Measurements from ENCODE around the gene OCA2. TPM values are rescaled to one million over a fixed set of nuclear protein-coding genes. Genes with fewer than 3 reads are reported as not detected.

OCA2 gene
- polyA plus RNA-seq, 6 donors from 2014 or later: 0.09 to 0.23 TPM; not detected in 4

DNA sequence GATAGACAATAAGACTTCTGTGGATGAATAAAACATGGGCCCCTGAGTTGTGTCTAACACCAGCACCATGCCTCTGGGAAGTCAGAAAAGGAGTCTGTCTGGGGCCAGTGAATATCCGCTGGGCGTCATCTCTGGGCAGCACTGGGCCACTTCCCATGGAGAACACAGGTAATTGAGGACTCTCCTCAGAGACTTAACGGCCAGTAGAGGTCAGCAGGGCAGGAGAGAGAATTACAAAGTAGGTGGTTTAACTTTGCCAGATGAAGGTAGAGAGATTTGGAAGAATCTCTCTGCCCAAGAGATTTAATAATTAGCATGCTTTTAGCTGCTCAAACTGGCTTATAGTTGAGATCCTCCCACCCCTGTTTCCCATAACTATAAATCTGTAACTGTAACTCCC lies 65.7 kb downstream of the OCA2 start:
- no peak overlapping the region for H3K4me3 Mint-ChIP-seq
- H3K36me3 Mint-ChIP-seq: no peaks in the 10 kb centered on the region
- no peaks in the 10 kb centered on the region for H3K4me1 Mint-ChIP-seq
- DNase-seq (no peak), ATAC-seq (ENCODE audit: low read depth in 2 of 2) (no peak)
- peaks cover 14 to 20% (median 17%) of the 10 kb centered on the region in 3 donors for H3K27me3 Mint-ChIP-seq
- no peak overlapping the region for H3K27ac Mint-ChIP-seq
- peaks cover 0 to 5% (median 0%) of the 10 kb centered on the region in 7 donors for H3K9me3 Mint-ChIP-seq

DNA sequence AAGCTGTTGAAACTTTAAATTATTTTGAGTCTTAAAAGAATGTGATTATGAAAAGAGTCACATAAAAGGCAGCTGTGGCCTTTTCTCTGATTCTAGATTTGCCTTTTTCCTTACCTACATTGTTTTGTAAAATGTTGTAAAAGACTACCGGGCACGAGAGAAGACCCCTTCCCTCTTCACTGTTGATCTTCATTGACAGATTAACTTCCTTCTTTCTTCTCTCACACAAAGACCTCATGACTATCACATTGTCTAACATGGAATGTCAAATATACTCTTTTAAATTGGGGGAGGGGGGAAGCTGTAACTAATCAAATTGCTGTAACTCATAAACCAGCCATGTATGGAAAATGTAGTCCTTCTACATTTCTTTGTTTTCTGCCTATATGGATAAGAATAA lies 68.3 kb downstream of the OCA2 start:
- no peak overlapping the region for H3K4me3 Mint-ChIP-seq
- H3K4me1 Mint-ChIP-seq: no peaks in the 10 kb centered on the region
- H3K36me3 Mint-ChIP-seq: no peaks in the 10 kb centered on the region
- ATAC-seq (ENCODE audit: low read depth in 2 of 2) (no peak), DNase-seq (no peak)
- H3K9me3 Mint-ChIP-seq: peaks cover 0 to 2% (median 0%) of the 10 kb centered on the region in 7 donors
- peaks cover 0 to 11% (median 8%) of the 10 kb centered on the region in 3 donors for H3K27me3 Mint-ChIP-seq
- H3K27ac Mint-ChIP-seq: no peak overlapping the region

DNA sequence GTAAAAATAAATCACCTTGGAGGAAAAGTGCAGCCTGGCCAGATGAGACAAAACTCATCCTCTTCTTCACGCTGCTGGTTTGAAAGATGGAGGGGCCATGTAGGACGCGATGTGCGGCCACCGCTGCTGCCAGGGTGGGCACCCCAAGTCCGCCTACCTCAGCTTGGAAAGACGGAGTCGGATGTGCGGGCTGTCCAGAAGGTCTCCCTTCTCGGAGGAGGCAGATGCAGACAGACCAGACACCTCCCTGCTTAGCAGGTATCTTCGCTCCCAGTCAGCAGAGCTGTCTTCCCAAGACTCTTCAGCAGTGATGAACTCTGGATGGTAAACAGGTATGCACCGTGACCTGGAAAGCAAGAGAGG lies 71.4 kb downstream of the OCA2 start:
- Mint-ChIP-seq H3K9me3 (peaks cover 0 to 2% (median 0%) of the 10 kb centered on the region in 7 donors), H3K4me1 (no peaks in the 10 kb centered on the region), H3K4me3 (no peak overlapping the region), H3K27me3 (peaks cover 9 to 20% (median 11%) of the 10 kb centered on the region in 3 donors), H3K36me3 (no peaks in the 10 kb centered on the region), H3K27ac (no peak overlapping the region)
- DNase-seq (no peak), ATAC-seq (ENCODE audit: low read depth in 2 of 2) (no peak)

DNA sequence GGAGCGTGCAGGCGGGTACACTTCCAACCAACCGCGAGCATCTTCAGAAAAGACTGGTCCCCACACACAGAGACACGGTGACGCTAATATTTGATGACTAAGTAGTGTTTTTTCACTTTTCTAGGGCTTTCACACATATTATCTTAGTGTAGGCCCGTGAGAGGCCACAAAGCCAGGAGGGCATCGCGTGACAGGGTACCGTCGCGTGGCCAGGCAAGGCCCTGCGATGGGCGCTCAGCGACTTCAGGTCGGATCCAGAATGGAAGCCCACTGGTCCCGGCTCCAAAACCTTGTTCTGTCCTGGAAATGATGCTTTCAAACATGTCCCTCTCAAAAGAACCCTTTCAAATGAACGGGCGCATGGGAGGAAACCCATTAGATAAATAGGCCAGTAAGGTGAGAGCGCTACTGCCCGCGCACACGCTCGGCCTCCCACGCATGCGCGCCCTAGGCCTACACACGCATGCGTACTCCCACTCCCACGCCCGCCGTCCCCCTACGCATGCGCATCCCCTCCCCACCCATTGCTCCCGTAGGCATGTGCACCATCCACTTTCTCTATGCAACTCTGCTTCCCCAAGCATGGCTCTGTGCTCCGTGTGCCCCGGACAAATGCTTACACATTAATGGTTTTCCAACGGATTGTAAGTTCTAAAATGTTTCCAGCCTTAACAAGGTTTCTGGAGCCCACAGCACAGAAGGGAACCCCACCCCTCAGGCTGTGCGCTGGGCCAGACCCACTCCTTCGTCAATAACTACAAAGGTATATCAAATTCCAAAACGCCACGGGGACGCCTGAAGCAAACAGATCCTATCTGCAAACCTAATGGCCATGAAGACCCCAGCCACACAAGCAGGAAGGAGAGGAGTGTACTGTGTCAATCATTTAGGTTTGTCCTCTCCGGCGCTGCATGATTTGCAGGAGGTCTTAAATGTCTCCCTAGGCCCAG lies 72.1 kb downstream of the OCA2 start:
- ATAC-seq (ENCODE audit: low read depth in 2 of 2) (no peak), DNase-seq (no peak)
- peaks cover 8 to 20% (median 9%) of the 10 kb centered on the region in 3 donors for H3K27me3 Mint-ChIP-seq
- no peaks in the 10 kb centered on the region for H3K4me1 Mint-ChIP-seq
- peaks cover 0 to 2% (median 0%) of the 10 kb centered on the region in 7 donors for H3K9me3 Mint-ChIP-seq
- H3K36me3 Mint-ChIP-seq: no peaks in the 10 kb centered on the region
- H3K4me3 Mint-ChIP-seq: no peak overlapping the region
- no peak overlapping the region for H3K27ac Mint-ChIP-seq

DNA sequence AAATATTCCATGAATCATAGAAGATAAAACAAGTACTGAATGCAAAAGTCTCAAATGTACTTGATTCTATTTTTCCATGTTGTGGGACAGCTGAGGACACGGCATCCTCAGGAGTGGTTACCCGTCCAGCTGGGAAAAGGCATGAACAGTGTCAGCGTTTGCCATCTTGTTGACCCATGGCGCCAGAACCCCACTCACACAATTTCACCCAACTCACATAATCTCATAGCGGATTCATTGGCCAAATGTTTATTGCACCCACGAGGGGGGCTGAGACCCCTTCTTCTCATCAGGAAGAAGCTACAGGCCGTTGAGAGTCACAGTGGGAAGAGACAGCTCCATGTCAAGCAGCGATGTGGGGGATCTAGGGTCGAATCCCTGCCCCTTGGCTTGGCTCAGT lies 72.9 kb downstream of the OCA2 start:
- Mint-ChIP-seq H3K27me3 (peaks cover 6 to 25% (median 9%) of the 10 kb centered on the region in 3 donors), H3K4me1 (no peaks in the 10 kb centered on the region), H3K27ac (no peak overlapping the region), H3K9me3 (peaks cover 0 to 2% (median 0%) of the 10 kb centered on the region in 7 donors), H3K36me3 (no peaks in the 10 kb centered on the region), H3K4me3 (peak overlapping the region in 1 of 8 donors; percentile 9)
- DNase-seq (no peak), ATAC-seq (ENCODE audit: low read depth in 2 of 2) (no peak)

DNA sequence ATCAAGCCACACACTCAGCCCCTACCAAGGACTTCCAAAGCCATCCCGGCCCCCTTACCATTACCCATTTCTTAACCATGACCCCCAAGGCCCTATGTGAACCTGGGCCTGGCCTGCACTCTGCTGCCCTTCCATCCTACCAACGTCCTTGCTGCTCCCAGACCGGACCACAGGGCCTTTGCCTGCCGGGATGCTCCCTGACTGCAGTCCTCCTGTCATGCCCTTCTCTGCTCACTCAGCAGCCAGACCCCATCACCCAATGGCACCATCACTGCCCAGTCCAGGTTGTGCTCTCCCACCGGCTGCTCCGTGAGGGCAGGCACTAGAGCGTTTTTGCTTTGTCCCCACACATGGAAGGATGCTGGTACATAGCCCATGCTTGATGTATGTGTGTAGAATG lies 73.7 kb downstream of the OCA2 start:
- H3K36me3 Mint-ChIP-seq: no peaks in the 10 kb centered on the region
- peak overlapping the region in 3 of 6 donors; percentile 60 to 82 (median 67) for H3K27ac Mint-ChIP-seq
- no peak overlapping the region for H3K4me3 Mint-ChIP-seq
- H3K9me3 Mint-ChIP-seq: peaks cover 0 to 2% (median 0%) of the 10 kb centered on the region in 7 donors
- H3K27me3 Mint-ChIP-seq: peaks cover 6 to 24% (median 9%) of the 10 kb centered on the region in 3 donors
- H3K4me1 Mint-ChIP-seq: no peaks in the 10 kb centered on the region
- no peak for ATAC-seq (ENCODE audit: low read depth in 2 of 2)
- no peak for DNase-seq

DNA sequence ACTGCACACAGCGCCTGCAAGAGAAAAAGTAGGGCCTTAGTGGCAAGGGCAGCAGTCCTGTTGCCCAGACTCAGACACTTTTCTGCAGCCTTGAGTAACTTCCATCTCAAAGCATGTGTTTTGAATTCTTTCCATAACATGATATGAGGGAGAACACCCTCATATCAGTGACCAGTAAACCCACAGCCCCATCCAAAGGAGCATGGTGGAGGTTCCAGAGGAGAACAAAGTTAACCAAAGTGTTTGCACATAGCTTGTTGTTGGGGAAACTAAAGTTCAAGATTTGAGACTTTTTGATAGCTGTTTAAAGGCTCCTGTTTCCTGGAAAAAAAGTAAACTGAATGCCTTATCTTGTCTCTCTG lies 74.2 kb downstream of the OCA2 start:
- no peak for ATAC-seq (ENCODE audit: low read depth in 2 of 2)
- H3K27ac Mint-ChIP-seq: no peak overlapping the region
- no peaks in the 10 kb centered on the region for H3K36me3 Mint-ChIP-seq
- no peak for DNase-seq
- H3K4me1 Mint-ChIP-seq: no peaks in the 10 kb centered on the region
- peaks cover 3 to 18% (median 9%) of the 10 kb centered on the region in 3 donors for H3K27me3 Mint-ChIP-seq
- peaks cover 0 to 2% (median 0%) of the 10 kb centered on the region in 7 donors for H3K9me3 Mint-ChIP-seq
- no peak overlapping the region for H3K4me3 Mint-ChIP-seq

DNA sequence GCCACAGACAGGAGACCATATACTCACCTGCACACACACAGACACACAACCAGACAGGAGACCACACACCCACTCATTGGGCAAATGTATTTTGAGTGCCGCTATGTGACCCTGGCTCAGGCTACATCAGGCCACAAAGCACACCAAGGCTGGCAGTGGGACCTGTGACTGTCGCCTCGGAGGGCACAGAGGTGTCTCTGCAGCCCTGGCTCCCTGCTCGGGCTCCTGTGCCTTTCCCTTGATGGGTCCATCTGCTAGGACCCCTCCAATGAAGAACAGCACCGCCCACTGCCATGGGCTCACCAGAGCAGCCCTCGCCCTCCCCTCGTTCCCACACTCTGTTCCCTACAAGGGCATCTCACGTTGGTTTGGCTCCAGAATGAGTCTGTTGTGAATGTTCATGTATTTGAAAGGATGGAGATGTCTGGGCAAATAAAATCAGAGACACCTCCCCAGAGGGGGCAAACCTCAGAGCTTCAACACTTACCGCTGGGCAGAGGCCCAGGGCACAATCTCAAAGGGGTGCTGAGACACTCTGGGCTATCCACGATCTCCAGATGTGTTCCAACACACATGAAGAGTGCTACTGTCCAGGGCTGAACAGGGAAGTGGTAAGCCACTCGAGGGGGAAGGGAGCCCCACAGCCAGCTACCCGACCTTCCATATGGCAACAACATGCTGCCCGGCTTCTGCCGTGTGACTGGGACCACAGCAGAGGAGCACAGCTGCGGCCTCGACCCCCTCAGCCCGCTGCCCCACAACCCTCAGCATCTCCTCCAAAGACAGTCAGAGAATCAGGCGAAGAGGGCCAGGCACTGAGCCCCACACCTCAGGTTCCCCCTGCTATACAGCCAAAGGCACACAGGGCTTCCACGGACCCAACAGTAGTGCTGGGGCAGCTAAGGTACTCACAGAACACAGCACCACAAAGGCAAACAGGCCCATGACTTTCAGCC lies 74.9 kb downstream of the OCA2 start:
- Mint-ChIP-seq H3K27ac (peak overlapping the region in 1 of 6 donors; percentile 2), H3K4me3 (no peak overlapping the region), H3K27me3 (peaks cover 0 to 17% (median 9%) of the 10 kb centered on the region in 3 donors), H3K36me3 (no peaks in the 10 kb centered on the region), H3K4me1 (no peaks in the 10 kb centered on the region), H3K9me3 (peaks cover 0 to 2% (median 0%) of the 10 kb centered on the region in 7 donors)
- DNase-seq: no peak
- ATAC-seq (ENCODE audit: low read depth in 2 of 2): no peak

DNA sequence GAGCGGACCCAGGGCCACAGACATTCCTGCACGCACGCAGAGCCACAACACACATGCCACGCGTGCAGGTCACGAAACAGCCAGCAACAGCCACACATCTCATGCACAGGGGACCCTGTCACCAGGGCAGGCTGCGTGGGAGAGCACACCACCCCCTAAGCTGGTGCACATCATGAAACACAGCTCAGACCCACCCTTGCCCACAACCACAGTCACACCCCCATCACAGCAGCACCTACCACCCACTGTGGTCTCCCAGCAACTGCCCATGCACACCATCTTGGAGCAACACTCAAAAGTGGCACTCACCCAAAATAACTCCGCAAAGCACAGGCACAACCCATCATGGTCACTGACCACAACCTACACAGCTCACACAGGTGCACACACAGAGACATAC lies 75.7 kb downstream of the OCA2 start:
- no peak for ATAC-seq (ENCODE audit: low read depth in 2 of 2)
- Mint-ChIP-seq H3K4me3 (no peak overlapping the region), H3K27me3 (peaks cover 0 to 17% (median 9%) of the 10 kb centered on the region in 3 donors), H3K27ac (peak overlapping the region in 1 of 6 donors; percentile 34), H3K36me3 (no peaks in the 10 kb centered on the region), H3K4me1 (no peaks in the 10 kb centered on the region), H3K9me3 (peaks cover 0 to 2% (median 0%) of the 10 kb centered on the region in 7 donors)
- no peak for DNase-seq

DNA sequence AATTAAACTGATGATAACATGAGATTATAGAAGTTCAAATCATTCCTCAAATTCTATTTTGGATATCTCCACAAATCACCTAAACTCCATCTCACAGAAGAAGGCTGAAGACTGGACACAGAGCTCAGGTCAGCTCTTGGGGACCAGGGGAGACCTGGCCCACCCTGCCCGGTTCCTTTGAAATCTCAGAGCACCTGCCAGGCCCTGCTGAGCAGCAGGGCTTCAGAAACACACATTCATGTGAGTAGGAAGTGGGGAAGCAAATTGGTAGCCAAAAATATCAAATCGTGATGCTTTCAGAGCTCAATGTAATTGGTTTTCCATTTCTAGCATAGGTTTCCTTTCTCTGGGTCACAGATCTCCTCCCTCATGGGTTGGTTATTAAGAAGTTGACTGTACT lies 76.2 kb downstream of the OCA2 start:
- Mint-ChIP-seq H3K27ac (no peak overlapping the region), H3K4me3 (no peak overlapping the region), H3K9me3 (peaks cover 0 to 2% (median 0%) of the 10 kb centered on the region in 7 donors), H3K27me3 (peaks cover 0 to 17% (median 9%) of the 10 kb centered on the region in 3 donors), H3K4me1 (no peaks in the 10 kb centered on the region), H3K36me3 (no peaks in the 10 kb centered on the region)
- DNase-seq: no peak
- ATAC-seq (ENCODE audit: low read depth in 2 of 2): no peak

DNA sequence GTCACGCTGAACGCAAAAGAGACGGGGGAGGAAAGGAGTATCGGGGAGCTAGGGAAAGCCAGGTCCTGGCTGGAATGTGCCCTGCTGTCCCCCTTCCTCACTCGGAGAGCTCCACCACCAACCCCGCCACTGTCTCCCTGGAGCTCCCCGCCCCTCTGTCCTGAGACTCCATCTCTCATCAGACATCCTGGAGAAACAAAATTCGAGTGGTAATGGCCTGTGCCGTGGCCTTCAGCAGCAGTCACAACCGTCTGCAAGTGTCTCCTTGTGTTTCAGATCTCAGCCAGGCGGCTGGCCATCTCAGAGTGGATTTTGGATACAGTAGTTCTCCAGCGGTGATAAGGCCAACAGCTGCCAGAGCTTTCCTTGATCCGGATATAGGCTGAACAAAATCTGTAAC lies 76.9 kb downstream of the OCA2 start:
- Mint-ChIP-seq H3K9me3 (peaks cover 0 to under 1% (median 0%) of the 10 kb centered on the region in 7 donors), H3K4me1 (peaks cover 3 to 7% (median 4%) of the 10 kb centered on the region in 3 donors), H3K27me3 (peaks cover 0 to 17% (median 9%) of the 10 kb centered on the region in 3 donors), H3K36me3 (no peaks in the 10 kb centered on the region), H3K27ac (peak overlapping the region in 1 of 6 donors; percentile 90), H3K4me3 (no peak overlapping the region)
- ATAC-seq (ENCODE audit: low read depth in 2 of 2): no peak
- no peak for DNase-seq

DNA sequence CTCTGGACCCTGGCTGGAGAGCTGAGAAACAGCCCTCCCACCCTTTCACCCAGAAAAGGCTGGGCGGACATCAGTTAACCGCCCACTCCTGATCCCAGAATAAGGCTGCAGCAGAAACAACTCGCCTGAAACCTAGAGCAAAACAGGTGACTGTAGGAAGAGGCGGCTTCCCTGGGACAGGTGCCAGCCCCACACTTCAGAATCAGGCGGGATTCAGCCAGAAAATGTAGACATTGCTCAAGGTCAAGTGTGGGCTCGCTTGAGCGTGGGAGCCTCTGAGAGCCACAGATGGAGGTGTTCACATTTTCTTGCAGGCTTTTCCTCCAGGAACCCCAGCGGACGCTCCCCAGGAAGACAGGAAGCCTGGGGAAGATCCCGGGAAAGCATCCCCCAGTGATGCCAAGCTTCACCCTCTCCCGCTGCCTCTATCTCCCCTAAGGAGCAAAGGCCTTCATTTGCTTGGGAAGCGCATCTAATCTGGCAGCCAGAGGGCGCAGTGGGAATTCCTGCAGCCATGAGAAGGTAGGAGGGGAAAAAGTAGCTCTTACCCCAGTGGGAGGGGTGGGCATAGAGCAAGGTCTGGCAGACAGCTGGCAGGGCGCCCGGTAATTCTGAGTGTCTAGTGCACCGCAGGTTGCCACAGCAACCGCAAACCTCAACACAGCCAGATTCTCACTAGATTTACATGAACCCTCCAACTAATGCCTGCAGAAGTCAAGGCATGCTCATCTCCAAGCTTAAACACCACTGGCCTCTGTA lies 77.7 kb downstream of the OCA2 start:
- Mint-ChIP-seq H3K4me1 (peaks cover 3 to 11% (median 5%) of the 10 kb centered on the region in 3 donors), H3K9me3 (no peaks in the 10 kb centered on the region), H3K27me3 (peaks cover 0 to 17% (median 9%) of the 10 kb centered on the region in 3 donors), H3K27ac (no peak overlapping the region), H3K4me3 (peak overlapping the region in 1 of 8 donors; percentile 53), H3K36me3 (no peaks in the 10 kb centered on the region)
- DNase-seq (no peak), ATAC-seq (ENCODE audit: low read depth in 2 of 2) (no peak)

DNA sequence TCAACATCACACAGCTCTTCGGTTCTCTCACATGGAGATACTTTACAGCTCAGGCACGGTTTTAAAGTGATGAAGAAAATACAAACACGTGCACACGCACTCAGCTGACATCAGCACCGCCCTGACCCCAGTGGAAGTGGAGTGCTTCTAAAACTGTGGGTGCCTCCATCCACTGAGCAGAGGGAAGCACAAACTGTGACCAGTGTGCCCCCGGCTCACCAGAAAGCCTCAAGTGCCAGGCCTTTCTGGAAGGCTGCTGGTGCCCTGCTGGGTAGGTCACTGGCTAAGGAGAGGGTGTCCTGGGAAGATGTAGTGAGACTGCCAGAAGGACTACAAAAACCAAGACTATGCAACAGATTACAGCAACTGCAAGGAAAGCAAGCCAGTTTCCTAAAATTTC lies 78.5 kb downstream of the OCA2 start:
- Mint-ChIP-seq H3K27me3 (peaks cover 0 to 15% (median 9%) of the 10 kb centered on the region in 3 donors), H3K36me3 (no peaks in the 10 kb centered on the region), H3K4me3 (no peak overlapping the region), H3K27ac (peak overlapping the region in 1 of 6 donors; percentile 44), H3K9me3 (no peaks in the 10 kb centered on the region), H3K4me1 (peaks cover 3 to 11% (median 5%) of the 10 kb centered on the region in 3 donors)
- ATAC-seq (ENCODE audit: low read depth in 2 of 2) (no peak), DNase-seq (no peak)

Data from naive B cell (primary cell).